GM21717 (cell line): ENCODE data around the gene ETV1.

Experiments used
- ATAC-seq: cut with Tn5 transposase; IDR thresholded peaks from one replicate; pipeline ENCODE4 v1.9.1; 2021; ENCODE audit warnings: mild to moderate bottlenecking, moderate library complexity; ENCODE audit not compliant: unreplicated experiment

ETV1 gene

DNA sequence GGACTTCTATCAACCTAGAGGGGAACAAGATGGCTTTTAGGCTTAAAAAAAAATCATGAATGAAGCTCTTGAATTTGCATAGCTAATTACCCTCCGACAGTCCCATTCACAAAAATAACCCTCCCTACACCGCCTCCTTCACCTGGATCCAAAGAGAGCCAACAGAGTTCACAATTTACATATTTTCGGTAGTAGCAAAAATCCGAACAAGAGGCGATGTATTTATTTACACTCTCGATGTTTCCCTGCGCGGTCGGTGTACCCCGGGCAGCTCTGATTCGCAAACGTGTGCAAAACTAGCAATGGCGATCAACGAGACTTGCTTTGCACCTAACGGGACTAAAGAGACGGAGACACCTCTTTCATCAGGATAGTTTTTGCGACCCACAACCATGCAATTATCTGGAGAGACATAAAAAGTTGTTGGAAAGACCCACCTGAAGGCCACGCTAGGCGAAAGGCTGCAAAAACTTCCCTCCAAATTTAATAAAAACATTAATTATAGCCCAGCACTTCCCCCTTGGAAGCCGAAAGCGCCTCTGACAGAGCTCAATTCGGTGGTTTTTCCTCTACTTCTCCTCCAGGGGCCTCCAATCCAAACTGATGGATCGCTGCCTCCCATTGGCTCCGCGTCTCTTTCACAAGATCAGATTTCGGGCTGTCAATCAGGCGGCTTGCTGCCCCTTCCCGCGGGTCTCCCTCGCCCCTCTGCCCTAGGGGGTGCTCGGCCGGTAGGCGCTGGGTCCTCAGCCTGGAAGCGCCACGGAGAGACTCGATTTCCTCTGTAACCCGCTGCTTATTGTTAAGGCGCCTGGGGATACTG is at the start of gene ETV1:
ETV1 (minus strand) TSS at position 541 of the 823 bp plus-strand sequence. CDS start 614 bp downstream, outside the sequence.
- no peak for ATAC-seq

DNA sequence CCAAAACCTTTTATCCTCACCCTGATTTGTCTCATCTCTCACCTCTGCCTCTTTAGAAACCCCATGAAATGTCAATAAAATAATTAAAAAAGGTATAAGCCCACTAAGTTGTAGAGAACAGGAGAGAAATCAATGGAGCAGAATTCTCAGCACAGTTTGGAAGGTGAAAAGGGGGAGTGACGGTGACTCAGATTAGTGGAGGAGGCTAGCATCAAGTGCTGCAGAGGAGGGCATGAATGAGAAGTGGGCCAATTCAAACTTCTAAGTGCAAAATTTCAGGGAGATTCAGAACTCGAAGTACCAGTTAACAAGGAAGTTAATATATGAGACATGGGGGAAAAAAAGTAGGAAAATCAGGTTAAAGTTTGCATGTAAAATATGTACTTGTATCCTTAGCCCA is 34.9 kb upstream of the ETV1 start:
- no peak for ATAC-seq

DNA sequence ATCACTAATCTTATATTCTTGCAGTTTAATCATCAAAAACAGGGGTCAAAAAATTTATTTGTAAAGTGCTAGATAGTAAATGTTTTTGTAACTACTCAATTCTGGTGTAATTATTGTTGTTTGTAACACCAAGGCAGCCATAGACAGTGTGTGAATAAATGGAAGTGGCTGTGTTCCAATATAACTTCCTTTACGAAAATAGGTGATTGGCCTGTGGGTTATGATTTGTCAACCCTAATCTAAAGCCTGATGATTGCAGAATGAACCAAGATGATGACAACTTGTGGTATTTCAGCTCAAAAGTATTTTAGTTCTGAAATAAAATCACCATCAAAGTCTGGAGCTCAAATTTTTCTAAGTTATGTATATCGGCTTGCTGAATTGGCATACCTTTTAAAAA is 34.4 kb upstream of the ETV1 start:
- ATAC-seq, result no peak

DNA sequence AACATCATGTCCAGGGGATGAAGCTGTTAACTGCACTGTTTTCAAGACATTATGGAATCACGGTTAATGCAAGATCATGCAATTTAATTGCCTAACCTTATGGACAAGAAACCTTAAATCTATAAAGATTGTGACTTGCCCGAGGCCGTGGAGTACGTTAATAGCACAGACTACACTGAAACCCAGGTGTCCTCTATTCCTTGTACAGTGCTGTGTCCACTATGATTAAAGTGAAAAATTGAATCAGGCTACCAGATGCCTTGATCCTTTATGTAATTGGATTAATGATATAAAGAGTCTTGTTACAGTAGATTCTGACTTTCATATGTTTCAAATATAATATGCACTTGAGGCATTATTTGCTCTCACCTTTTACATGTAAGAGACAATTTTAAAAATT is 33.9 kb upstream of the ETV1 start:
- ATAC-seq, result no peak

DNA sequence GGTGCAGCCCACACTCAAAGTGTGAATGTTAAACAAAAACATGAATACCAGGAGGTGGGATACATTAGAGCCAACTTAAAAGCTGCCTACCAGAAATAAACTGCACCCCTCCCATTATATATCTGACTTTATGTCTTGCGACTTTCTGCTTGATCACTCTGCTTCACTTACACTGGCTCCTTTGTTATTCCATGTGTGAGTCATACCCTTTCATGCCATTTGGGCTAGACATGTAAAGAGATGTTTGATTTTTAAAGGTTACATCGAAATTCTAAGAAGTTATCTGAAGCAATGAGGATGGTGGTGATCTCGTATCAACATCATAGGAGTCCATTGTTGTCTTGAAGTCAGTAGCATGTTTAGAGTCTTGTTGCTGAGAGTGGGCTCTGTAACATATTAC is 31.6 kb upstream of the ETV1 start:
- ATAC-seq, result no peak

DNA sequence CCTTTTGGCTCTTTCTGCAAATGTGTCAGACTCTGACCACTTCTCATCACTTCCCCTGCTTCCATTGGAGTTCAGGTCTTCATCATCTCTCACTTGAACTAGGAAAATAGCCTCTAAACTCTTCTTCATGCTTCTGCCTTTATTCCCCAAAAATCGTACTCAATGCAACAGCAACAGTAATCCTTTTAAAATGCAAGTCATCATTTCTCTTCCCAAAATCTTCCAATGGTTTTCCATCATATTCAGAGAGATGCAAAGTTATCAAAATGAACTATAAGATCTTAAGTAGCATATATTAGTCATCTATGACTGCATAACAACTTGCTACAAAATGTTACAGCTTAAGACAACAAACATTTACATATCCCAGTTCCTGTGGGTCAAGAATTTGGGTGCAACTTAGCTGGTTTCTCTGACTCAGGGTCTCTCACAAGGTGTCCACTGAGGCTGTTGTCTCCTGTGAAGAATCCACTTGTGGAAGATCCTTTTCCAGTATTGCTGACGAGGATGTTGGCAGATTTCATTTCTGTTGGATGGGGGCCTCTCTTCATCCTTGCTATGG is 31.0 kb upstream of the ETV1 start:
- no peak for ATAC-seq

DNA sequence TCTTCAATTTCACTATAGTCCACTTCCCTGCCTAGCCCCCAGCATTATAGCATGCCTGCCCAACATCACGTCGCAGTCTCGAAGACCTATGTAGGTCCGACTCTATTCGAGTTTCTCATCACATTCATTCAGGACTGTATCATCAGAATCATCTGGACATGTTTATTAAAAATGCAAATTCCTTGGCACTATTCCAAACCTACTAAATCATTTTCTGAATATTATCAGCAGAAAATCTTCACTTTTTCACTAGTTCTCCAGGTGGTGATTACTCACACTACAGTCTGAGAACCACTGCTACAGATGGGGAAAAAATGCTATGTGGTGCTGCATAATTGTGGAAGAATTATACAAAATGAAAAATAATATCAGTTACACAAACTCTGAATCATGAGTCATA is 29.3 kb upstream of the ETV1 start:
- ATAC-seq, result no peak

DNA sequence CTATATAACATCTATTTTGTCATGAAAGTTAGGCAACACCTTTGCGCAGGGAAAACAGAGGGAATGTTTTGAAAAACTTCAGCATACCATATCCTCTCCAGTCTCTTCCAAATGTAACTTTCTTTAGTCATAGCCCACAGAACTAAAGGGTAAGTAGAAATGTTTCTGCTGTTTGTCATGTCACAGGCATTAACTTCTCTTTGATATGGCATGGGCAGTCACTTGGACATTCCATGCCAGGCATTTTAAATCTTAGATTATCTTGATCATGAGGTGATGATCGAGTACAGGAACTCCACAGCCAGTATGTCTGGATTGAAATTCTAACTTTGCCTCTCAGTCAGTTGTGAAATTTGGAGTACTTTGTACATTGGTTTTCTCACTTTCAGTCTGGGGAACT is 27.5 kb upstream of the ETV1 start:
- ATAC-seq, result no peak

DNA sequence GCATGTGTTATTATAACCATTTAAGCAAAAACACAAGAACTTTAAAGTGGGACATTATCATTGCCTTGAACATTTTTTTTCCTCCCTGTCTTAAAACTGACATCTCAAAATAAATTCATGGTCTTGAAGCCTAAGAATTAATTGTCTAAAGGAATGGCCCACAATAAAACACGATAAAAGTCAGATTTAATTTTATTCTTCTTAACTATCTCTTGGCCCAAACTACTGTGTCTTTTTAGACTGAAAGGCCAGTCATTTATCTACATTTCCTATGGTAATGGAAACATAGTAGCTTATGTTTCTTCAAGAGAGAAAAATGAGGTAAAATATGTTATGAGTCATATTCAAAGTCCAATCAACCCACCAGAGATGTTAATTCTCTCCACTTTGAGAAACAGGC is 24.4 kb upstream of the ETV1 start:
- no peak for ATAC-seq

DNA sequence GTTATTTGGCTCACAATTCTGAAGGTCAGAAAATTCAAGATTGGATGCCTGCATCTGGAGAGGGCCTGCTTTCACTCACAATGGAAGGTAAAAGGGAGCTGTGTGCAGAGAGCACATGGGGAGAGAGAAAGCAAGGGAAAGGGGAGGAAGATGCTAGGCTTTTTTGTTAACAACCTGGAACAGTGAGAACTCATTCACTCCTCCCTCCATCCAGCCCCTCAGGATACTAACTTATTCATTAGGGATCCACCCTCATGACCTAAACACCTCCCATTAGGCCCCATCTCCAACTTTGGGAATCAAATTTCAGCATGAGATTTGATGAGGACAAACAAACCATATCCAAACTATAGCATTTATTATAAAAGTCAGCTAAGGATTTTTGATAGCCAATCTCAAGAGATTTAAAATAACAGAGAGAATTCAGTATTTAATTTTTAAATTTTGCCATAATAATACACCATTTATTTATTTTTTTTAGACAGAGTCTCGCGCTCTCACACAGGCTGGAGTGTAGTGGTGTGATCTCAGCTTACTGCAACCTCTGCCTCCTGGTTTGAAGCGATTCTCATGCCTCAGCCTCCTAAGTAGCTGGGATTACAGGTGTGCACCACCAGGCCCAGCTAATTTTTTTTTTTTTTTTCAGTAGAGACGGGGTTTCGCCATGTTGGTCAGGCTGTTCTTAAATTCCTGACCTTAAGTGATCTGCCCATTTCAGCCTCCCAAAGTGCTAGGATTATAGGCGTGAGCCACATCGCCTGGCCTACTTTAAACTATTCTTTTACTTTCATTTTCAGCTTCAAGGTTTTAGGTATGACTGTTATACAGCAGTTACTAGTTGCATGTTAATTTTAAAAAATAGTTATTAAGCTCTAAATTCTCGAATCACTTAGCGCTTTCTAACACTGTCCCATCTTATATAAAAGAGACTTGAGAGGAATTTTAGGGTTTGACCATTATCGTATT is 20.3 kb upstream of the ETV1 start:
- no peak for ATAC-seq

DNA sequence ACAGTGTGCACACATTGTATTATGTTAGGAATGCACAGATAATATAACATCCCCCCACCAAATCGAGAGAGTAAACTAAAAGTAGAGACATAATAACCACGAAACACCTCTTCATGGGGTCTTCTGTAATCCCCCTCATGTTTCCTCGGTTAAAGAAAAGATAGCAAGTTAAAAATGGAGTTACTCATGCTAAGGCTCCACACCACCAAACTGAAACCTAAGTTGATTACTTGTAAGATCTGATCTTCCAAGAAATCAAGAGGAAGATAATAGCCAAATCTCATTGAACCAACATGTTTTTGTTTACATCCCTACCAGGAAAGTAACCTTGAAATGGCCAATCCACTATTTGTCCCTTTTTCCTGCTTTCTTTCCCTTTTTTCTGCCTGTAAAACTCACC is 11.7 kb upstream of the ETV1 start:
- no peak for ATAC-seq

DNA sequence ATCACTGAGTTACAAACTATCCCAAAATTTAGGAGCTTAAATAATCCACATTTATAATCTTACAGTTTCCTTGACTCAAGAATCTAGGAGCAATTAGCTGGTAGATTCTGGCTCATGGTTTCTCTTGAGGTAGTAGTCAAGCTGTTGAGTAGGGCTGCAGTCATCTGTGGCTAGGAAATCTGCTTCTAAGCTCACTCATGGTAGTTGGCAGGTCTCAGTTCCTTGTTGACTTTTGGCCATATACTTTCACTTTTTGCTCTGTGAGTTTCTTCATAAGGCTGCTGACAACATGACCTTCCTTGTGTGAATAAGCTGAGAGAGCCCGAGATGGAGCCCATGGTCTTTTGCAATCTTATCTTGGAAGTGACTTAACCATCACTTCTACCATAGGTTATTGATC is 10.8 kb upstream of the ETV1 start:
- no peak for ATAC-seq

DNA sequence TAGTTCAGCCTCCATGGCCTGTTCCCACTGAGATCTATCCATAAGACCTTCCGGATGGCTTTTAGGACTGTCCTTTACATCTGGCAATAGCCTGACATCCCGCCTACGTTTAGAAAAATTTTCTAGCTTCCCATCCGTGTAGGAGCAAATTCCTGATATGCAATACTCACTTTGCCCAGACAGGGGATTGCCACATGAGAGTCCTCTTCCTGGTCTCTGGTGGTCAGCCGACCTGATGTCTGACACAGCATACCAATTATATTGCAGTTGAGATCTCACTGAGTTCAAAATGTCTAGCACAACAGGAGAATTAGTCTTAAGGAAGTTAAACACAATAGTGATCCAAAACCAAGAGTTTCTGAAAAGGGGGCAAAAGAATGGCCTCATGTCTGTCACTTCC is 9.4 kb upstream of the ETV1 start:
- ATAC-seq, result no peak

DNA sequence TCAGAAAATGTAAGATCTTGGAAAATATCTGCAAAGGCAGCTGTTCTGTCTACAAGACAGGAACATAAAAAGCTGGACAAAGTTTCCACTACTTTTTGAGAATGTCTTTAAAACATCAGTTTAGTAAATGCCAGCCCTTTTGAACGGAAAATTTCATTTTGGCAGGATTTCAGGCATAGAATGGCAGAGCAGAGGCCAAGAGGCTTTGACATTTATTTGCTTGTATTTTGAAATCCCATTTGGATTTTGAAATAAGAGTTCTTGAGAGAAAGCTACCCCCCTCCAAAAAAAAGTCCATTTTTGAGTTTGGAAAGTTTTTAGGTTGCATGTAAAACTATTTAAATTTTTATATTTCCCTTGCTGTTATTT is 3.1 kb upstream of the ETV1 start:
- no peak for ATAC-seq

DNA sequence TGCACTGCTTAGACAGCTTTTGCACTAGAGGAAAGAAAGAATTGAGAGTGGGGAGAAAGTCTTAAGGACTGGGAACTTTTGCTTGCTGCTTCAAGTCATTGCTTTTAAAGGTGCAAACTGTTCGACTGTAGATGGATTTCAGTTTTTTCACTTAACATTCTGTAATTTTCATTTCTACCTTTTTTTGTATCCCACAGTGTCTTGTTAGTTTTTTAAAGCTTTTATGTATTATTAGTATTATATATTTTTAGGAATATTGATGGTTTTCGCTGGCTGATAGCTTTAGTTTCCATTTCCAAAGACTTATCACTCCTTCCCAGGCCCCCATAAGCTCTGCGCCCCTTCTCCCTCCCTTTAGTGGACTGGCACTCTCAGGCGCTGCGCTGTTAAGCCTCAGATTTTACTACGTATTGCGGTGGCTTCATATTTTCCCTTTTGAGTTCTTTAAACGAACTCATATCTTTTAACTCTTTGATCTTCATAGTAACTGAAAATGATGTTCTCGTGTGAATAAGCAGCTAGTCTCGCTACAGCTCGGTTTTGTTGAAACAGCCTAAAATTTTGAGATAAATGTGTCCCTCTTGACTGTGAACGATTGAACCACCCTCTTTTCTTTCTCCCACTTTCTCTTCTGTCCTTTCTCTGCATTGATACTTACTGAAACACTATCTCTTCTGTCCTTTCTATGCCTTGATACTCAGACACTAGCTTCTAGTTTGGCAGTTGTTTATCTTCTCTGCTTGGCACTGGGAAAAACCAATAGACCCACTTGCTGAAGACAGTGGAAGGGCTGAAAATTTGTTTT is 2.5 kb upstream of the ETV1 start:
- no peak for ATAC-seq

DNA sequence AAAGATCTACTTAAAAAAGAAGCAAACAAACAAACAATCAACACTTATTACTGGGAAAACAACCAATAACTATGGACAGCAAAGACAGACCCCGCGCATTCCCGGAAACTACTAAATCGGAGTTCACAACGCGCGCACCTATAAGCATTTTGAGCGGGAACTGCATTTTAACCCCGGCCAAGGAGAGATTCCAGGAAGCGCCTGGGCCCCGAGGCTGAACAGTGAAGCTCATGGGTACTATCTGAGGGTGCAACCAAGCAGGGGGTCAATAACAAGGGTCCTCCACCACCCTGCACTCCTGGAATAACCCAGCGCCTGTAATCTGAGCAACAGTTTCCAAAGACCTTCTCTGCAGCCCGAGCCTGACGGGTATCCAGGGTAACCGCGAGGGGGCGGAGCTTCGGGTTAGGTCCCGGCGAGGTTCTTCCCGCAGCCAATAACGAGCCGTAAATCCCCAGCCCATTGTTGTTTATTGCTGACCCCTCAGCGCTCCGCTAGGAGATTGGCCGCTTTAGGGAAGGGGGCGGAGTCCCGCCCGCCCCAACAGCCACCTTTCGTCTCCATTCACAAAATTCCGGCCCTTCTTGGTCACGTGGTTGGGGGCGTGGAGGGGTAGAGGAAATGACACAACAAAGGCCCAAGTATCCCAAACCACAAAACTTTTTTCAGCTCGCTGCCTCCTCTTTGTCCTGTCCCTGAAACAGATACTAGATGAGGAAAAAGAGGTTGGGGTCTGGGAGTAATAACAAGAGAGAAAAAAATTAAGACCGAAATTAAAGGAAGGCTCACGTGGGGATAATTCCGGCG is 1.7 kb upstream of the ETV1 start:
- peak; percentile 83 for ATAC-seq

DNA sequence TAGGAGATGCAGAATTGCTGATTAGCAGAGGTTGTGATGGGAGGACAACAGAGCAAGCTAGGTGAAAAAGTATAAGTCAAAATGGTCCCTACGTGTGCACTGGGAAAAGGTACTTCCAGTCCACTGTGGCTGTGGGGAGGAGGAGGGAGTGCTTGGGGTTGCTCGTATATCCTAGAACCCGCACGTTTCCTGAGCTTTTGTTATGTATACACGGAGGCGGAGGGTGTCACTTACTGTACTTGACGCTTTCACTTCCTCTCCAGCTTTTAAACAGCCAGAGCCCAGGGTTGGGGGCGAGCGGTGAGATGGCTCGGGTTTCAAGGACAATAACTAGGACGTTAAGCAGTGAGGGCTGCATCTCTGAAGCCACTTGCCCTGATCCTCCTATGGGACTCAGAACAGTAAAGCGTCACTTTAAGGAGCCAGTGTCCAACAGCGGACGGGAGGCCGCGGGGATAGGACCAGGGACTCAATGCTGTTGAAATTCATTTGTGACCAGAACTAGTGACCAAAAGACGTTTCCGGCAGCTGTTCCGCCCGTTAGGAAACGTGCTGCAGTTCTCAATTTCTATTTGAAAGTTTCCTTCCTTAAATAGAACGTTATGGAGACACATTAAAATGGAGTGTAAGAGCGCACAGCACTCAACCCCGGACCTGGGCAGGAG is 985 bp upstream of the ETV1 start:
- peak; percentile 61 for ATAC-seq

DNA sequence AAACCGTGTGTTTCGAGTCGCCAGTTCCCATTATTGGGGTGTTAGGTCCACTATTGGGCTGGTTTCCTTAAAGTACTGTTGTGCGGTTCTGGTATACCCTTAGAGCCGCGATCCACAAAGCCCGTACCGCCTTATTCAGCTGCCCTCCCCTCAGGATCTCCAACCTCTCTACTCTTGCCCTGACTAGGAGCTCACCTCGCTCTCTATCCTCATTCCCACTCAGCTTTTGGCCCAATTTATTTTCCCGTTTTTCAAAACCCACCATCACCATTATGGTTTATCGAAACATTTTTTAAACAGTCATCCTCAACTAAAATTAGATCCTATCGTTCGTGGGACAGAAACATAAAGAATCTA is 461 bp upstream of the ETV1 start:
- no peak for ATAC-seq

DNA sequence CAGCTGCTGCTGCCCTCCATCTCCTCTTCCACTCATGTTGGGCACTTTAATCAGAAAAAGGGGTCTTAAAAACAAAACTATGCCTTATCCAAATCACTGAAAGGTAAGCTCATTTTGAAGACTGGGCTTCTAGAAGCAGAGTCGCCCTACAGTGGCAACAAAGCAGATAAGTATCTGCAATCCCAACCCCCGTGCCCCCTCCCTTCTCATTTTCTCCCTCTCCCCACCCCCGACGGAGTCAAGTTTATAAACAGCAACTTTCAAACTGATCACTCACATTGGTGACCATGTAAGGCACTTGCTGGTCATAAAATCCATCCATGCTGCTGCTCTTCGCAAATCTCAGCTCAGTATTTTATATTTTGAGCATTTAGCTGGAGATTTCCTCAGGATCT is 738 bp downstream of the ETV1 start:
- ATAC-seq, result no peak

DNA sequence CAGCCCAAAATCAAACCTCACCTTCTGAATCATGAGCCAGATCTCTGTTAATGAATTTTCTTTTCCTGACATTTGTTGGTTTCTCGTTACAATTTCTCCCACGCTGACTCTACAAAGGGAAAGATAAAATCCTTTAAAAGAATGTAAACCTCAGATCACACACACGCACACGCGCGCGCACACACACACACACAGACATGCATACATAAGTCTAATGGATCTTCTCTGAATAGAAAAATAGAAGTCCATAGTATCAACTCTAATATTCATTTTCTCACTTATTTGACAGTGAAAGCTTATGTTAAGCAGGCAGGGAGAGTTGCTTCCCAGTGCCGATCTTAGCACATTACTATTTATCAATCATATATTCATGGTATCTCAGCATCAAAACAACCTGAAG is 1.4 kb downstream of the ETV1 start:
- ATAC-seq, result no peak
